Lower leg skin (tissue), 3 donors: ENCODE results near the gene GGT5.
"Not testable (repeated sequence)": the region's sequence is repeated elsewhere in the genome, so short reads cannot be mapped to it uniquely, and the experiment has no call there.

Source experiments
- CTCF ChIP-seq, 3 donors: fragments of 450-650 bp; IDR thresholded peaks; one replicate each; pipeline ENCODE4 v1.5.1; 2016; ENCODE audit warnings: antibody characterized with exemption in 3 of 3, mild to moderate bottlenecking in 3 of 3, moderate library complexity in 2 of 3
- POLR2A ChIP-seq, 2 donors: fragments of 450-650 bp; IDR thresholded peaks; one replicate each; pipeline ENCODE4 v1.6.1; 2016 to 2017; ENCODE audit warnings: antibody characterized with exemption in 2 of 2, mild to moderate bottlenecking in 1 of 2, moderate library complexity in 1 of 2

GRCh38 chr22:24243417-24243816 is 1.5 kb downstream of the GGT5 start:
- TF ChIP-seq CTCF, POLR2A (IDR thresholded peaks at IDR 0.05): not testable (repeated sequence)
